ENCODE data around the gene REEP3.

DNA sequence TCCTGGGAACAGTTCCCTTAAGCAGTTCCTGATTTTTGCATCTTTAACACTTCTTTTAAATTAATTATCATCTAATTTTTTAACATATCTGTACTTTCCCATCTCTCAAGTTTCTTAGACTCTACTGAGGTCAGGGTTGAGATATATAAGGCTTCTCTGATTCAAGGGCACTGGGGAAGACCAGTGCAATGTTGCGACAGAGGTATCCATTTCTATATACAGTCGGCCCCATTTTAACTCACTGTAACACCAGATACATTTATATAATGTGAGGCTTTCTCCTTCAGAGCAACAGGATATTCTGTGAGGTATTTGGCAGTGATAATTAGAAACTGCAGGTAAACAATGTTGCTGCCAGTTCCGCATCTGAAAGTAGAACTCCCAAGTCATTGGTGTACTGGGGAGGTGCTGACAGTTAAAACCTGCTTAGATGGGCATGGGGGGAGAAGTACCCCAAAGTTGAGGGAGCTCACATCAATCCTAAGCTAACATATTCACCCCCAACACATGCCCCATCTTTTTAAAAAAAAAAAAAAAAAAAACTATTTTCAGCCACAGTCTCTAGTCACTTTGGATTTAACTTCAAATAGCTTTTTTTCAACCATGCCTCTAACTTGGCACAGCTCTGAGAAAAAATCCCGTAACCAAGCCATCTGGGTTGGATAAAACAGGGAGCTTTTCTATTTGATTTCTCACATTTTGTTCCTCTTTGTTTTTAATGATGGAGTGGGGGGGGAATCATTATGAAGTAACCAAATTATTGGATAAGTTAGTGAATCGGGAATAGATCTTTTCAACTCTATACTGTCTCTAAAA is 62.9 kb downstream of the REEP3 start:
- TF ChIP-seq, protein P1, sequence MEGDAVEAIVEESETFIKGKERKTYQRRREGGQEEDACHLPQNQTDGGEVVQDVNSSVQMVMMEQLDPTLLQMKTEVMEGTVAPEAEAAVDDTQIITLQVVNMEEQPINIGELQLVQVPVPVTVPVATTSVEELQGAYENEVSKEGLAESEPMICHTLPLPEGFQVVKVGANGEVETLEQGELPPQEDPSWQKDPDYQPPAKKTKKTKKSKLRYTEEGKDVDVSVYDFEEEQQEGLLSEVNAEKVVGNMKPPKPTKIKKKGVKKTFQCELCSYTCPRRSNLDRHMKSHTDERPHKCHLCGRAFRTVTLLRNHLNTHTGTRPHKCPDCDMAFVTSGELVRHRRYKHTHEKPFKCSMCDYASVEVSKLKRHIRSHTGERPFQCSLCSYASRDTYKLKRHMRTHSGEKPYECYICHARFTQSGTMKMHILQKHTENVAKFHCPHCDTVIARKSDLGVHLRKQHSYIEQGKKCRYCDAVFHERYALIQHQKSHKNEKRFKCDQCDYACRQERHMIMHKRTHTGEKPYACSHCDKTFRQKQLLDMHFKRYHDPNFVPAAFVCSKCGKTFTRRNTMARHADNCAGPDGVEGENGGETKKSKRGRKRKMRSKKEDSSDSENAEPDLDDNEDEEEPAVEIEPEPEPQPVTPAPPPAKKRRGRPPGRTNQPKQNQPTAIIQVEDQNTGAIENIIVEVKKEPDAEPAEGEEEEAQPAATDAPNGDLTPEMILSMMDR (conservative IDR thresholded peaks at IDR 0.05 in 1 of 2, IDR thresholded peaks at IDR 0.05 in 1 of 2; ENCODE audit: low read depth in 1 of 2, low read length in 2 of 2): no peak
- no peak for TF ChIP-seq EZH2 (IDR thresholded peaks at IDR 0.05; ENCODE audit: low read length, missing control alignments)

Measured in fibroblast of lung (primary cell).